ENCODE measurements around the gene PTGES3L.

The PTGES3L gene

DNA sequence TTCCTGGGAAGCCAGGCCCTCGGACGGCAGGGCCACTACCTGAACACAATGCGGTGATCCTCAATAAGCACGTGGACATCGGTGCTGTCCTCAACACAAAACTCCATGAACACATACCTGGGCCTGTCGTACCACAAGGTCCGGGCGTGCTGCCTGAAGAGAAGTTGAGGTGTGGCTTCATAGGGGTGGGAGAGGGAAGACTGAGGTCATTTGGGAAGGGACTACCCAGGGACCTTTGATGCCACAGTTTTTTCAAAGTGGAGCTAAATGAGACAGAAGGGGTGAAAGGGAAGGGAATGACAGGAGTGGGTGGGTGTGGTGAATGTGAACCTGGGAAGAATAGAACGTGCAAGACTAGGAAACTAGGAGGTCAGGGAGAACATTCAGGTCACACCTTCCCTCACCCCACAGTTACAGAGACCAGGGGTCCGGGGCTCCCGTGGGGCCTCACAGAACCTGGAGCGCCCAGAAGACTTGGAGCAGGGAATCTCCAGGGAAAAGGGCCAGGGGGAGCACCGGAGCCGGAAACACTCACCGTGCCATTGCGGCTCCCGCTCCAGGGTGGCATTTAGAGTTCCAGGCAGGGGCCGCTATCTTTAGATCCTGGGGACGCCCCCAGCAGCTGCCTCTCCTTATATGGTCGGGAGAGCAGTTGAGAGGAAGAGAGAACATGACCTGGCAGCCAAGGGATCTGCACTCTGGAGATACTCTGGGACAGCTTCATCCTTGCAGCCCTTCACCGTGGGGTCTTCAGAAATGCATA, at the start of gene PTGES3L:
Gene PTGES3L, minus strand, starts transcription at position 570 of the 763 bp plus-strand sequence. Its CDS starts 27 bp downstream, at position 543.
- DNase-seq (ENCODE audit: low read depth in 2 of 2) = no peak

DNA sequence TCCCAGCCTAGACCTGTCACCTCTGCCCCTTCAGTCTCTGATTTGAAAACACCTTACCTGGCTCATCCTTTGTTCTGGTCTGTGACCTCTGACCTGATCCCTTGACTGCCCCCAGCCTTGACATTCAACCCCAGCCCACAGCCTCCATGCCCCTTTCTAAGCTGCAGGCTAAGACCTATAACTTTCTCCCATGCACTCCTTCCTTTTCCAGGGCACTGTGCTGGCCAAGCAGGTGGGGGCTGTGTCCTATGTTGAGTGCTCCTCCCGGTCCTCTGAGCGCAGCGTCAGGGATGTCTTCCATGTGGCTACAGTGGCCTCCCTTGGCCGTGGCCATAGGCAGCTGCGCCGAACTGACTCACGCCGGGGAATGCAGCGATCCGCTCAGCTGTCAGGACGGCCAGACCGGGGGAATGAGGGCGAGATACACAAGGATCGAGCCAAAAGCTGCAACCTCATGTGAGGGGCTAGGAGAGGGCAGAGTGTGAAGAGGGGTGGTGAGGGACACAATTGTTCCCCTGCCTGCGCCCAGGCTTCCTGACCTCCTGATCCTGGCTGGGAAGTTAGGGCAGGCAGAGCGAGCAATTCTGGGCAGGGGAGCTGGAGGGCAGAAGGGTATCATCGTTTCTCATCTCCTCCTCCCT, 48.5 kb upstream of the PTGES3L start:
- no peak for DNase-seq (ENCODE audit: low read depth in 2 of 2)

DNA sequence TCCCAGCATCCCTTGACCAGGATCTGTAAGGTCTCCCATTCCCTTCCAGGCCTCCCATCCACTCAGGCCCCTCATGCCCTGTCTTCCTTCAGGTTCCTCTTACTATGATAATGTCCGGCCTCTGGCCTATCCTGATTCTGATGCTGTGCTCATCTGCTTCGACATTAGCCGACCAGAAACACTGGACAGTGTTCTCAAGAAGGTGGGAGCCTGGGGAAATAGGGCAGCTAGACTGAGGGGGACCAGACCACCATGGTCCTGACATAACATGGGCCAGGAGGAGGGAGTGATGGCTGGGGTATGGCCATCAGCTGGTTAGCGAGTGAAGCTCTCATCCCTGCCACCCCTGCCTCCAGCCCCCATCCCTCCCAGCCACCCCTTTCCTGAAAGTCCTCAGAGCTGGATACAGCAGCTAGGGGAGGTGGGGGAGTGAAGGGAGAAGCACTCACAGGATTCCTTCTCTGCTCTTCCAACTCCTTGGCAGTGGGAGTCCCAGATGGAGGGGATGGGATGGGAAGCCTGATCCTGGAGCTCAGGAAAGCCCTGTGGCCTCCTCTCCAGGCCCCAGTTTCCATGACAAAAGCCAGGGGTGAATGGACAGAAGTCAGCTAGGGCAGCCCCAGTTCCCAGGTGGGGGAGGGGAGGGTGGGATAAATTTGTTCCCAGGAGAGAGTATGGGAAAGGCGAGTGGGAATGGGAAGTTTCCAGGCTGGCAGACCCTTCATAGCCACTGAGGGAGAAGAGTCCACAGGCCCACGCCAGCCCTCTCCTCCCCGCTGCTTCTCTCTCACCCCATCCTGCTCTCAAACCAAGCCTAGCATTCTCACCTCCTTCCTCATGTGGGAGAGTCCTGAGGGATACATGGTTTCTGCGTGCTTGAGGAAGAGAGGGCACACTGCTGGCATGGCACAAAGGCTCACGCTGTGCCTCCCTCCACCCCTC, 47.5 kb upstream of the PTGES3L start:
- DNase-seq (ENCODE audit: low read depth in 2 of 2) = no peak

DNA sequence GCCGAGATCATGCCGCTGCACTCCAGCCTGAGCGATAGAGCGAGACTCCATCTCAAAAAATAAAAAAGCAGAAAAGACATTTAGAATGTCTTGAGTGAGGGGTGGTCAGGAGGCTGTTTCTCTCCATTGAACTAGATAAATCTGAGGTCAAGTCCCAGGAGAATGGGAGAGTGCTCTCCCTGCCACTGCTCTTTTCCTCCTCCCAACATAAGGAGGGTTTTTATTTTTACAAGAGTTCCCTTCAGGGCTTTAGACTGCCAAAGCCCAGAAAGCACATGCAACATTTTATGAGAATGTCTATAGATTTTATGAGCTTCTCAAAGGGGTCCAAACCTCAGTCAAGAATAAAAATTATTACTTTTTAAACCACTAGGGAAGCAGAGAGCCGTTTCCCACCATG, 46.7 kb upstream of the PTGES3L start:
- no peak for DNase-seq (ENCODE audit: low read depth in 2 of 2)

DNA sequence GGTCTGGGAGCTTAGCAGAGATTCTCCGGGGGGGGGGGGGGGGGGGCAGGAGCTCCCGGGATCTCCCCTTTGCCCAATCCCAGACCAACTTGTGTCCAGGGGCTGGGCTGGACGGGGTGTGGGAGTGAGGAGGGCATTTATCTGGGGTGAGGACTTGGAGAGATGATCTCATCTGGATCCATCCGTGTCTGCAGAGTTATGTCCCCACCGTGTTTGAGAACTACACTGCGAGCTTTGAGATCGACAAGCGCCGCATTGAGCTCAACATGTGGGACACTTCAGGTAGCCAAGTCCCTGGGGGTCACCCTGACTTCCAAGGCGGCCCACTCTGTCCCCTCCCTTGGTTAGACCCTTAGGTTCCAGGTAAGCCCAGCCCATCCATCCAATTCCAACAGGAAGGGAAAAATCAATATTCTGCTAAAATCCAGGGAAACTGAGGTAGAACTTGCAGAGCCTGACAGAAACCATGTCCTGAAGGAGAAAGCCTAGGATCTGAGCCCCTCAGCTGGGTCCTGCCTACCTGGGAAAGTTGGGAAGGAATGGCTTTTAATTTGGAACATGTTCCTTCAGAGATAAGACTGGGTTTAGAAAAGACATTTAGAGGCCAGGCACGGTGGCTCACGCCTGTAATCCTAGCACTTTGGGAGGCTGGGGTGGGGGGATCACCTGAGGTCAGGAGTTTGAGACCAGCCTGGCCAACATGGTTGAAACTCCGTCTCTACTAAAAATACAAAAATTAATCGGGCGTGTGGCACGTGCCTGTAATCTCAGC, 46.1 kb upstream of the PTGES3L start:
- DNase-seq (ENCODE audit: low read depth in 2 of 2) = no peak

DNA sequence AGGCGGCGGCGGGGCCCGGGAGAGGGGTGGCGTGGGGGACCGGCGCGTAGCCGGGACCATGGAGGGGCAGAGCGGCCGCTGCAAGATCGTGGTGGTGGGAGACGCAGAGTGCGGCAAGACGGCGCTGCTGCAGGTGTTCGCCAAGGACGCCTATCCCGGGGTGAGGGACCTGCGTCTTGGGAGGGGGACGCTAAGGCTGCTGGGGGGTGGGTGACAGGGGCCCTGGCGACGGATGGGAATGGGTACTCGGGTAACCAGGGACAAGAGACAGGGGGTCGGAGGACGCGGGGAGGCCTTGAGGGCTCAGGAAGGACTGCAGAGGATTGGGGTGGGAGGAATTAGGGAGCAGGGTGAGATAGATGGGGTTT, 45.4 kb upstream of the PTGES3L start:
- DNase-seq (ENCODE audit: low read depth in 2 of 2) = no peak

DNA sequence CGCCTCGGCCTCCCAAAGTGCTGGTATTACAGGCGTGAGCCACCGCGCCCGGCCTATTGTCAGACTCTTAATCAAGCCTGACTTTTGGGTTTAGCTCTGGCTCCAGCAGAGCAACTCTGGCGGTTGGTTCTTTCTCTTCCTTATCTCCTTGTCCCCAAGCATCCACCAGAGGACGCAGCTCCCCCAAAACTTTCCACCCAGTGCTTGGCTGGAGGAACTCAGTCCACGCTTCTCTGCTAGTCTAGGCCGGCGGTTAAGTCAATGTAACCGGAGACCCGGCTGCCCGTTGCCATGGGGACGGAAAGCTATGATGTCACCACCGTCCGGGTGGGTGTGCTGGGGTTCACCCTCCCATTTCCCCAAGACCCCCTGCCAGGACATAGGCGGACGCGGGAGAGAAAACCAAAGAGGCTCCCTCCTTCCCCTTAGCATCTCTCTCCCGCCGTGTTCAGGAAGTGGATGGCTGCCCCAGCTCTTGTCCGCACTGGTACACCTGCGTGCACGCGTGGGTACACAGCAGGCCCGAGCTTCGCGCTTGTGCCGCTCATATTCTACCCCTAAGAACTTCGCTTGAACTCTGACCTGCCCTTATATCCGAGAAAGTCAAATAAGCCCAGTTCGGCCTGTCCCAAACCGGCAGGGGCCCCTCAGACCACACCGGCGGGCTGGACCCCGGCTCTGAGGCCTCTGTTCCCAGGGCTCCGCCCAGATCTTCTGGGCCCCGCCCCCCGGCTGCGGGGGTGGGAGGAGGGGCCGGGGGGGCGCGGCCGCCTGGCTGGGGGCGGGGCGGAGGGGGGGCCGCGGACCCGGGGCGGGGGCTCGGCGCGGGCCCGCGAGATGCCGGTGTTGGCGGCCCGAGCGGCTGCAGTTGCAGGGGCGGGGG, 44.8 kb upstream of the PTGES3L start, which contains the start of gene RND2:
Gene RND2, plus strand, starts transcription at position 825 of the 883 bp plus-strand sequence. CDS start 117 bp downstream, outside the sequence.
- DNase-seq (ENCODE audit: low read depth in 2 of 2) = peak; percentile 46 to 60

DNA sequence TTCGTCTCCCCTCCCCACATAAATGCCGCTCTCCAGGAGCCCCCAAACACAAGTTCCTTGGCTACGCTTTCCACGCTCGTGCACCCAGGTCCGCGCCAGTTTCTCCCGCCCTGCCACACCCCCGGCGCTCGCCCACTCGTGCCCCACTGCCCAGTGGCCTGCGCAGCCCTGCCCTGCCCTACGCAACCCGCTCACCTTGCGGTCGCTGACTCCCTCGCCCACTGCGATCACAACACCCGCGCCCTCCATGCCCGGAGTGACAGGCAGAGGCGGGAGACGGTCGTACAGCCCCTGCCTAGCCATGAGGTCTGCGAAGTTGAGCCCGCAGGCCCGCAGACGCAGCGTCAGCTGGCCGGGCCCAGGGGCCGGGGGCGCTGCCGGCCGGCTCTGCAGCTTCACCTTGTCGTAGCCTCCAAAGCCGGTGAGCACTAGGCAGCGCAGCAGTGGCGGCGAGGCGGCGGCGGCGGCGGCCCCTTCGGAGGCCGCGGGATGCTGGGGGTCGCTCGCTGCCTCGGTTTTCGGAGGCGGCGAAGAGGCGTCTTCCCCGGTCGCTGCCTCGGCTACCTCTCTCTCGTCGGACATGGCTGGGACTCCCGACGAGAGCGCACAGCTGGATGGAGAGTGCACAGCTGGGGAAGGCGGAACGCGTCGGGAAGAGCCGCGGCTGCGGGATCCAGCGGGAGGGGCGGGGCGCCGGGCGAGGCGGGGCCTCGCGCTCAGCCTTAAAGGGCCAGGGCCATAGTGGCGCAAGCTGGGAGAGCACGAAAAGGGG, 42.0 kb upstream of the PTGES3L start, which contains the start of gene VAT1:
Gene VAT1, minus strand, starts transcription at position 645 of the 772 bp plus-strand sequence. Its CDS starts 63 bp downstream, at position 582.
- DNase-seq (ENCODE audit: low read depth in 2 of 2) = peak in 1 of 2 donors; percentile 43

DNA sequence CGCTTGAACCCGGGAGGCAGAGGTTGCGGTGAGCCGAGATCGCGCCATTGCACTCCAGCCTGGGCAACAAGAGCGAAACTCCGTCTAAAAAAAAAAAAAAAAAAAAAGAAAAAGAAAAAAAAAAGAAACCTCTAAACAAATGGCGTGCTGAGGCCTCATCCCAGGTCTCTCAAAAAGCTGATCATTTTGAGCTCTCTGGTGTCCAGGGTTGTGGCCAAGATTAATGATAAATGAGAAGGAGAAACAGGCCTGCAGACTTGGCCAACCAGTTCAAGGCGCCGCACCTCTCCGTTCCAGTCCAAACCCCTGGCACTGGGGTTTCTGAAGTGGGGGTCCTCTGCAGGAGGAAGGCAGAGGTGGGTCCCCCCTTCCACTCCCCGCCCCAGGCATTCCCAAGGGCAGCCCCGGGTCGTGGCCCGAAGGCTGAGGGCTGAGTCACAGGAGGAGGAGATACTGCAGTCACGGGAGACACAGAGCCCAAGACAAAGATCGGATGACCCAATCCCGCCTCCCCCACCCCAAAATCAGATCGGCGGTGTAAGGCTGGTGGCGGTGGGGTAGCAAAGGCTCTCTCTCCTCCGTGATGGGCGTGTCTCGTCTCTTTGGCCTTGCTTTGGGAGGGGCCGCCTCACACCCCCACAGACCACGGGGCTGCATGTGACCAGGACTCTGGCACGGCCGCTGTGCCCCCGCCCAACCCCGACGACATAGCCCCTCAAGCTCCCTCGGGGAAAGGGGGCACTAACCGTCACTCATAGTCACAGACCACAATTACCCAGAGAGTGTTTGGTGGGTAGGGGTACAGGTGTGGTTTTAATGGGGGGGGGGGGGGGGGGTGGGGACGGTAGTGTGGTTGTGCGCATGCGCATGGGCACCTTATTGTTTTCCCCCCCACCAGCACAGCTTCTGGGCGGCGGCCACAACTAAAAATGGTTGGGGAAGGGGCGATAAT, 41.2 kb upstream of the PTGES3L start:
- DNase-seq (ENCODE audit: low read depth in 2 of 2) = no peak

DNA sequence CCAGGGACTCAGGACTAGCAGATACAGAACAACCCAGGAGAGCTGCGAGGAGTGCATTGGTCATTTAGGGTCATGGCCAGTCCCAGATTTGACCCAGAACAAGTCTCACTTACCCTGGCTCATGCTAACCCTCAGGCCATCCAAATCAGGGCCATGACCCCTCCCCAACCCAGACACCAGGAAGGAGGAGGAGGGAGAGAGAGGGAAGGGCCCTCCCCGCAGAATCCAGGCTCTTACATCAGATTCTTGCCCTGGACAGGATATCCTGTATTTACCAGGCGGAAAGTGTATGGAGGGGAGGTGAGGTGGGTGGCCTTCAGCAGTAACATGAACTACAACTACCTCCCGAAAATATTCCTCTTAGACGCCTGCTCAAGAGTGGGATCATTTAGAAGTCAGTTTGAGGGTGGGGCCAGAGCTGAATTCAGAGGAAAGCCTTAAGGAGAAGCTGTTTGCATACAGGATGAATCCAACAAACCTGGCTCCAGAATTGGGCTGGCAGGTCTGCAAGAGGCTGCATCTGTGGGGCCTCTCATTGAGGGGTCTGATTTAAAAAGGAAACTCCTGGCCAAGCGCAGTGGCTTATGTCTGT, 40.2 kb upstream of the PTGES3L start:
- DNase-seq (ENCODE audit: low read depth in 2 of 2) = no peak

DNA sequence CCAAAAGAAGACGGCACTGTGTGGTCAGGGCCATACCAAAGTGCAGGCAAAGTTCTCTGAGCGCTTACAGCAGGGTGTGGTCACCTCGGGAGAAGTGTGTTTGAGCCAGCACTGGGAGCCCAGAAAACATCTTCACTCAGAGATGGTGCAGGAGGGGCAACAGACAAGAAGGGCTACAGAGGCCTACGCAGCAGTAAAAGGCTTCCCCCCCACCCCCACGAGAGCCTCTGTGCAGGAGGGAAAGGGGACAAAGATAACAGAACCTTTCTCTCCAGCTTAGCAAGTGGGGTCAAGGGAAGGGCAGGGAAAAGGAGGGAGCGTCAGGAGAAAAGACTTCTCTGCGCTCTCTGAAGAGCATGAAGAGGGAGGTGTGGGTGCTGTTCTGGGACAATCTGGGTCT, 39.5 kb upstream of the PTGES3L start:
- no peak for DNase-seq (ENCODE audit: low read depth in 2 of 2)

DNA sequence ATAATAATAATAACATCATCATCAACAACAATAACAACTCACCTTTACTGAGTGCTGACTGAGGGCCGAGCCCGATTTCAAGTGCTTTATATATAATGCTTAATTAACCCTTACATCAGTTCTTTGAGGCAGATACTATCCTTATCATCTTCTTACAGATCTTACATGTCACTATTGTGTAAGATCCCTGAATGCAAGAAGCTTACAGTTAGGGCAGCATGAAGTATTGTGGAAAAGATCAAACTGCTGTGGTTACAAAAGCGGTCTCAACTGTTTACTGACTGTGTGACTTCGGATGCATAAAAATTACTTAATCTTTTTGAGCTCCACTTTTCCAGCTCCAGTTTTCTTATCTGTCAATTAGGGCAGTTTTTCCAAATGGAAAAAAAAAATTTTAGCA, 39.1 kb upstream of the PTGES3L start:
- DNase-seq (ENCODE audit: low read depth in 2 of 2) = no peak

DNA sequence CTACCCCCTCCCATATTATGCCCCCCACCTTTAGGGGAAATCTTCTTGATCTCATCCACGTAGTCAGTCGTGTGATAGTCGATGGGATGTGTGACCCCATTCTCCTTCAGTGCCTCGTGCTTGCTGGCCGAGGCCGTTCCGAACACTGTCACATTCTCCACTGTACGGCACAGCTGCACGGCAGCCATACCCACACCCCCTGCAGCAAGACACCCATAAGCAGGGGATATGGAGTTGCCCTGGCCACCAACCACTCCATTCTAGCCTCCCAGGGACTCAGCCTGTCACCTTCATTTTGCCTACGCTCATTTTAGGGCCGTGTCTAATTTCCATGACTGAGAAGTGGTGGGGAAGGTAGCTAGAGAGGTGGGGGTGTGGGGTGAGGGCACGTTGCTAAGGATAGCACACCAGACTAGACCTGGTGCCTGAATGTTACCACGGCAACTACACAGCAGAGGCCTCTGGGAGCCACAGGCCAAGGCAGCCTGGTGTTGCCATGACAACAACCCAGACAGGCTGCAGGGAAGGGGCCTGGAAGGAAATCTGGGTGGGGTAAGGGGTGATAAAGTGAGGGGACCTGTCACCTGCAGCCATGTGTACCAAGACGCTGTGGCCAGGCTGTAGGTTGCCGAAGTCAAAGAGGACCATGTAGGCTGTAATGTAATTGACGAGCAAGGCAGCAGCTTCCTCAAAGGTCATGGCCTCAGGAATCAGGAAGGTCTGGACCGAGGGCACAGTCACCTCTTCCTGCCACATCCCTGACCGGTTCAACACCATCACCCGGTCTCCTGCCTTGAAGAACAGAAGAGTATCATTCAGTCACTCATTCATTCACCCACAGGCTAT, 38.4 kb upstream of the PTGES3L start:
- no peak for DNase-seq (ENCODE audit: low read depth in 2 of 2)

DNA sequence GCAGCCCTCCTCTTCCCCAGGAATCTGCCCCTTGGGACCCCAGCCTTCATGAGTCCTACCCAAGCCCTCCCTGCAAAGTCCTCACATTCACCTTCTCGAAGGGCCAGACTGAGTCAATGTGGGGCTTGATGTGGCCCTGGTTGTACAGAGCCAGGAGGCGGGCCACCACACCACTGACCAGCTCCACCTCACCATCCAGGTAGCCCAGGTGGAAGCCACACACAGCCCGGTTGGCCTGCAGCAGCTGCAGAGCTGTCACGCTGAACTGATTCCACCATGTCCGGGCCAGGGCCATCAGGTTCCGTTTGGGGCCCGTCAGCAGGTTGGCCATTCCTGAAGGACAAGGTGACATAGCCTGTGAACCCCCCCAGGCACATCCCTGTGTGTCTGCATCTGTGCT, 36.3 kb upstream of the PTGES3L start:
- DNase-seq (ENCODE audit: low read depth in 2 of 2) = no peak

DNA sequence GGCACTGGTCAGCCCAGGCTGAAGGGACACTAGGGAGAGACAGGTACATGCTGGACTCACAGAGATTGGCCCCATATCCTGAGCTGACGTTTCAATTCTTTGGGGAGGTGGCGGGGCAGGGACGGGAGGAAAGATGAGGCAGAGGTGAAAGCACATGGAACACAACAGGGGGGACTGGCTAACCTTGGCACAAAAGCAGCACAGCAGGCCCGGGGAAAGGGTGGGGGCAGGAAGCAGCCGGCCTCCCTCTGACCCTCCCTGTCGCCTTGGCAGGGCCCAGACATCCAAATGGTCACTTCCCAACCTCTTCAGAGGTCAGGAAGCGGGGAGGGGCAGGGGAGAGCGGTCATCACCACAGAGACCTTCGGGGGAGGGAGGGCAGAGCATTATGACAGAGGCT, 35.7 kb upstream of the PTGES3L start:
- DNase-seq (ENCODE audit: low read depth in 2 of 2) = no peak

DNA sequence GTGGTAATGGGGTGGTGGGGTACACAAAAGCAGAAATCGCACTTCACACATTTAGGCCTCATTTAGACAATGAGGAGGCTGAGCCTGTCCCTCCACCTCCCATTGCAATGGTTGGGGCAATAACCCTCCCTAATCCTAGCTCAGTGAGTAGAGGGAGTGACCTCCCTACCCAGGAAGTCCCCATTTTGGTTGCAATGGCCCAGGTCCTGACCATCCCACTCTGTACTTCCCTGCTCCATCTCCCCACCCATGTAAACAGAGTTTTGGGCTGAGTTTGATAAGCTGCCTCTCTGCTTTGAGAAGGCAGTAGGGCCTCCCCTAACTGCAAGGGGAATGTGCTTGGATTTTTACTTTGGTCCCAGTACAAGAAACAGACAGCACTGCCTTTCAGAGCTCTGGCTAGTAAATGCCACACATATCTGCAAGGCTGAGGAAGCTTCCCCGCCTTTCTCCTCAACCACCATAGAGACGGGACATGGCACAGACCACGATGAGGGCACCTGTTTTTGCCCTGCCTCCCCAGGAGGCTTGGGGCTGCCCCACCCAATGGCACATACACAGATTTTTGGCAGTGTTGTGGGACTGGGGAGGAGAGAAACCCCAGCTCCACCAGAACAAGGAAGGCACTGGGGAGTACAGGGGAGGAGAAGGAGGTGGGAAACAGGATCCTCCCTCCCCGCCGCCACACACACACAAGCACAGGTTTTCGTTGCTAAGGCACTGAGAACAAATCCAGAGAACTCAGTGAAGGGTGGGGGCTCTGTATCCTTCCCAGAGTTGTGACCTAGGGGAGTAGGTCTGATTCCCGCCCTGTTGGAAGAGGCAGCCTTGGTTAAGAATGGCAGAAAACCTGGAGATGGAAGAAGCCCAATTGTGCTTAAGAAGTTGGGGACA, 35.0 kb upstream of the PTGES3L start:
- DNase-seq (ENCODE audit: low read depth in 2 of 2) = no peak

Measured in stimulated activated CD4-positive, alpha-beta T cell treated with anti-CD3 and anti-CD28 coated beads, Interleukin-1b, Interleukin-23, amount 100 ng/mL, for 1 hour (primary cell).